Heart left ventricle (tissue), 16 donors: ENCODE results near the gene IGDCC3. TPM values are rescaled to one million over a fixed set of nuclear protein-coding genes. Genes with fewer than 3 reads are reported as not detected.

Experiments
- ATAC-seq, 4 donors: fragments of 200-7000 bp; cut with Tn5 transposase; one replicate each; pipeline ENCODE4 v1.9.1; 2020 to 2022; ENCODE audit warnings: moderate library complexity in 4 of 4, mild to moderate bottlenecking in 3 of 4, moderate number of reproducible peaks in 1 of 4
- DNase-seq, 5 donors: peaks; one replicate each; pipeline ENCODE4 v3.0.0-alpha.2; 2020
- H3K27ac ChIP-seq, 12 donors: fragments of 200-600 bp; sonication (generic) in 4 of 12; one replicate each; pipeline versions ENCODE4 v1.5.0 to v1.8.0; 2016 to 2022; ENCODE audit warnings: mild to moderate bottlenecking in 2 of 12
- H3K27me3 ChIP-seq, 9 donors: fragments of 200-600 bp; sonication (generic) in 2 of 9; one replicate each; pipeline versions ENCODE4 v1.5.1 to v1.8.0; 2016 to 2022; ENCODE audit warnings: mild to moderate bottlenecking in 3 of 9
- H3K36me3 ChIP-seq, 9 donors: fragments of 200-600 bp; sonication (generic) in 2 of 9; one replicate each; pipeline versions ENCODE4 v1.5.0 to v1.8.0; 2018 to 2022; ENCODE audit warnings: mild to moderate bottlenecking in 2 of 9
- H3K4me1 ChIP-seq, 12 donors: fragments of 200-600 bp; sonication (generic) in 4 of 12; one replicate each; pipeline versions ENCODE4 v1.5.0 to v1.8.0; 2016 to 2022; ENCODE audit warnings: mild to moderate bottlenecking in 3 of 12
- H3K4me3 ChIP-seq, 12 donors: fragments of 200-600 bp; sonication (generic) in 4 of 12; one replicate each; pipeline versions ENCODE4 v1.5.0 to v1.8.0; 2017 to 2022; ENCODE audit warnings: mild to moderate bottlenecking in 9 of 12, moderate library complexity in 4 of 12
- H3K9me3 ChIP-seq, 12 donors: fragments of 200-600 bp; sonication (generic) in 4 of 12; one replicate each; pipeline versions ENCODE4 v1.5.0 to v1.8.0; 2016 to 2022; ENCODE audit warnings: mild to moderate bottlenecking in 1 of 12
- POLR2A ChIP-seq, 2 donors: fragments of 450-650 bp; IDR thresholded peaks; one replicate each; pipeline ENCODE4 v1.6.1; 2017; ENCODE audit warnings: antibody characterized with exemption in 2 of 2, mild to moderate bottlenecking in 2 of 2, moderate library complexity in 2 of 2
- WGBS, 4 donors: extraction: QIAGEN DNeasy Blood & Tissue Kit in 2 of 4; methylation state at CpG; one replicate each; pipeline versions ENCODE4 v1.1.5 to v1.1.7; 2013 to 2018; 5-methylcytosine and 5-hydroxymethylcytosine counted together
- intact Hi-C, 10 donors: fragments of 100-400 bp; cut with DNase I; formaldehyde crosslinking; loops; one replicate each; pipeline versions ENCODE4 v1.11.1 to v1.14.2; 2022
- polyA plus RNA-seq, 2 donors: library from polyadenylated mRNA; stranded (reverse); fragments of 200-250 nt; gene quantifications; one replicate each; pipeline ENCODE4 v1.2.3, GENCODE V29; 2013
- total RNA-seq, 9 donors: library from RNA; depleted of rRNA in 2 of 9; stranded (reverse); fragments of >200 nt in 2 of 9; fragmentation: NEBNext Ultra II Directional in 3 of 9; extraction: Animal tissue kit (Norgen Biotek cat#: 25700) in 3 of 9; gene quantifications; one replicate each; pipeline versions ENCODE4 v1.1.0 to v1.2.4, GENCODE V29; 2016 to 2023
- TF ChIP-seq, protein P1 (sequence below), 12 donors: fragments of 200-600 bp; sonication (generic) in 4 of 12; IDR thresholded peaks; one replicate each; pipeline versions ENCODE4 v1.5.0 to v1.8.0; 2018 to 2022; ENCODE audit warnings: antibody characterized with exemption in 12 of 12, mild to moderate bottlenecking in 5 of 12
- donor health status: ischemic (EF 13 %, LVEDD 7.1; RV severe dilation, severe dysfunction).
- donor health status: healthy with polysubstance abuse.
- donor health status: DM: no; HTN: yes; CAD: no.
- donor health status: DM: no; HTN: no; CAD: no.
- donor health status: ischemic (EF 25% LVEDD 6.9; RV normal size, moderate dysfunction).
- donor health status: ischemic (EF 25% LVEDD 5.7; RV mildly dilated, moderate dysfunction).
- donor health status: healthy.
- donor health status: DM: yes; HTN: yes; CAD: no.
- donor health status: ischemic (EF 35%, LVEDD 5.7; RV mildly dilated, moderate dysfunction).
- donor health status: nonischemic (EF 11% LVEDD 7.7; RV severe dilation, severe dysfunction).
- donor health status: DM: yes; HTN: yes; CAD: no.
- donor health status: PGD.
- donor health status: ischemic (EF 29% LVEDD 5.4; RV normal size, mild dysfunction).
- donor health status: nonischemic (EF 23%, LVEDD 6.1; RV moderate dilation, normal function).

The IGDCC3 gene
- total and polyA plus RNA-seq, 11 donors = 0.07 to 0.33 (median 0.16) TPM; not detected in 7

GRCh38 chr15:65383991-65384390 lies 6.2 kb upstream of the IGDCC3 start:
- 86 to 96% (median 93%) methylated on average over 3 to 6 of the region's 6 CpGs for whole genome bisulfite sequencing, 4 donors
- H3K4me1 ChIP-seq = peaks cover 0 to 25% (median 16%) of the 10 kb centered on the region in 12 donors
- intact Hi-C loops = loop anchor here in 3 of 10 donors (2.0 to 10.0 kb wide), 3 partner anchors 65 to 189 kb away; partner anchors contain the start of gene CILP (in 1 of the 3)

DNA sequence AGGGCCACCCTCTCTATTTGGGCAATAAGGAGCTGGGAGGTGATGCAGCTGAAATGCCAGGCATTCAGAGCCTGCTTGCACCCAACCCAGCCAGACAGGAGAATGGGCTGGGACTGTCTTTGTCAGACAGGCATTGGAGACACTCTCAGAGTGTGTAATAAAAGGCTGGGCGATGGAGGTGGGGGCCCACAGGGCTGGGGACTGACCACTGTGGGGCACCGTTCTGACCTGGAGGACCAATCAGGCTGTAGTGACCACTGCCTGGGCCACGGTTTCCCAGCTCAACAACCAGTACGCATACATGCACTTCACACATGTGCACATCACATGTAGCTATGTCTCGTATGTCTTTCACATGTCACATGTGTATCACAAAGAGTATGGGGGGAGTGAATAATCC lies 5.7 kb upstream of the IGDCC3 start:
- 93 to 96% (median 94%) methylated on average over 5 of the region's 5 CpGs for WGBS, 4 donors
- ATAC-seq = no peak
- intact Hi-C loops = loop anchor here in 3 of 10 donors (10.0 kb wide), 2 partner anchors 169 to 189 kb away; partner anchors contain the start of gene CILP (in 1 of the 3)
- TF ChIP-seq POLR2A (IDR thresholded peaks at IDR 0.05) = no peak
- TF ChIP-seq, protein P1, sequence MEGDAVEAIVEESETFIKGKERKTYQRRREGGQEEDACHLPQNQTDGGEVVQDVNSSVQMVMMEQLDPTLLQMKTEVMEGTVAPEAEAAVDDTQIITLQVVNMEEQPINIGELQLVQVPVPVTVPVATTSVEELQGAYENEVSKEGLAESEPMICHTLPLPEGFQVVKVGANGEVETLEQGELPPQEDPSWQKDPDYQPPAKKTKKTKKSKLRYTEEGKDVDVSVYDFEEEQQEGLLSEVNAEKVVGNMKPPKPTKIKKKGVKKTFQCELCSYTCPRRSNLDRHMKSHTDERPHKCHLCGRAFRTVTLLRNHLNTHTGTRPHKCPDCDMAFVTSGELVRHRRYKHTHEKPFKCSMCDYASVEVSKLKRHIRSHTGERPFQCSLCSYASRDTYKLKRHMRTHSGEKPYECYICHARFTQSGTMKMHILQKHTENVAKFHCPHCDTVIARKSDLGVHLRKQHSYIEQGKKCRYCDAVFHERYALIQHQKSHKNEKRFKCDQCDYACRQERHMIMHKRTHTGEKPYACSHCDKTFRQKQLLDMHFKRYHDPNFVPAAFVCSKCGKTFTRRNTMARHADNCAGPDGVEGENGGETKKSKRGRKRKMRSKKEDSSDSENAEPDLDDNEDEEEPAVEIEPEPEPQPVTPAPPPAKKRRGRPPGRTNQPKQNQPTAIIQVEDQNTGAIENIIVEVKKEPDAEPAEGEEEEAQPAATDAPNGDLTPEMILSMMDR (IDR thresholded peaks at IDR 0.05) = no peak
- Histone ChIP-seq H3K9me3 (no peaks in the 10 kb centered on the region), H3K36me3 (no peaks in the 10 kb centered on the region), H3K4me3 (no peak overlapping the region), H3K27ac (no peak overlapping the region), H3K27me3 (peaks cover 0 to 21% (median 3%) of the 10 kb centered on the region in 9 donors), H3K4me1 (peaks cover 0 to 25% (median 17%) of the 10 kb centered on the region in 12 donors)
- no peak for DNase-seq

More at GRCh38 chr15:65383991-65384390, 6.2 kb upstream of the IGDCC3 start:
- no peaks in the 10 kb centered on the region for H3K36me3 ChIP-seq
- peaks cover 0 to 16% (median 0%) of the 10 kb centered on the region in 9 donors for H3K27me3 ChIP-seq
- DNase-seq (no peak), ATAC-seq (no peak)
- TF ChIP-seq, protein P1 (IDR thresholded peaks at IDR 0.05) = no peak
- no peak for TF ChIP-seq POLR2A (IDR thresholded peaks at IDR 0.05)
- H3K9me3 ChIP-seq = no peaks in the 10 kb centered on the region
- no peak overlapping the region for H3K27ac ChIP-seq
- H3K4me3 ChIP-seq = no peak overlapping the region

DNA sequence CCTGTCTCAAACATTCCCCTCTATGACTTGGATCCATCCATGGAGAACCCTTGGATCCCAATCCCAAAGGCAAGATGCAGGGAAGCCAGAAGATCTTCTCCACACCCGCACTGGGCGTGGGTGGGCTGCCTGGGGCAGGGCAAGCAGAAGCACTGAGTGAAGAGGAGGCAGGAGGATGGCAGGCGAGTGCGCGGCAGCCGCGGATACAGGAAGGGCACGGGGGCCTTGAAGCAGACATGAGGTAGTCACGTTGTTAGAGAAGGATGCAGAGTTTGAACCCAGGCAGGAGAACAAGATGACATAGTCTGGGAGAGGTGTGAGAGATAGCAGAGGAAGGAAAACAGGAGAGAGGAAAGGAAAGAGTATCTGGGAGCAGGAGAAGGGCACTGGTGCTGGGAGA lies 5.1 kb upstream of the IGDCC3 start:
- Histone ChIP-seq H3K9me3 (no peaks in the 10 kb centered on the region), H3K4me3 (no peak overlapping the region), H3K27ac (no peak overlapping the region), H3K4me1 (peaks cover 0 to 28% (median 19%) of the 10 kb centered on the region in 12 donors), H3K27me3 (peaks cover 0 to 26% (median 5%) of the 10 kb centered on the region in 9 donors), H3K36me3 (no peaks in the 10 kb centered on the region)
- 91 to 94% (median 92%) methylated on average over 9 of the region's 9 CpGs for WGBS, 4 donors
- no peak for TF ChIP-seq POLR2A (IDR thresholded peaks at IDR 0.05)
- TF ChIP-seq, protein P1 (IDR thresholded peaks at IDR 0.05) = no peak
- no peak for ATAC-seq
- DNase-seq = no peak
- intact Hi-C loops = loop anchor here in 3 of 10 donors (10.0 kb wide), 2 partner anchors 168 to 188 kb away; partner anchors contain the start of gene CILP (in 1 of the 3)

GRCh38 chr15:65382146-65382491 lies 4.3 kb upstream of the IGDCC3 start:
- no peak for DNase-seq
- H3K4me1 ChIP-seq = peaks cover 0 to 36% (median 22%) of the 10 kb centered on the region in 12 donors
- H3K9me3 ChIP-seq = no peaks in the 10 kb centered on the region
- no peak overlapping the region for H3K4me3 ChIP-seq
- TF ChIP-seq, protein P1 (IDR thresholded peaks at IDR 0.05) = no peak
- TF ChIP-seq POLR2A (IDR thresholded peaks at IDR 0.05) = no peak
- ATAC-seq = no peak
- H3K27ac ChIP-seq = no peak overlapping the region
- 78 to 81% (median 80%) methylated on average over 6 of the region's 6 CpGs for WGBS, 4 donors
- no peaks in the 10 kb centered on the region for H3K36me3 ChIP-seq
- peaks cover 0 to 34% (median 5%) of the 10 kb centered on the region in 9 donors for H3K27me3 ChIP-seq
- intact Hi-C loops = loop anchor here in 3 of 10 donors (10.0 kb wide), 2 partner anchors 167 to 187 kb away; partner anchors contain the start of gene CILP (in 1 of the 3)
